ENCODE results near the gene TRIM3.

Gene TRIM3

DNA sequence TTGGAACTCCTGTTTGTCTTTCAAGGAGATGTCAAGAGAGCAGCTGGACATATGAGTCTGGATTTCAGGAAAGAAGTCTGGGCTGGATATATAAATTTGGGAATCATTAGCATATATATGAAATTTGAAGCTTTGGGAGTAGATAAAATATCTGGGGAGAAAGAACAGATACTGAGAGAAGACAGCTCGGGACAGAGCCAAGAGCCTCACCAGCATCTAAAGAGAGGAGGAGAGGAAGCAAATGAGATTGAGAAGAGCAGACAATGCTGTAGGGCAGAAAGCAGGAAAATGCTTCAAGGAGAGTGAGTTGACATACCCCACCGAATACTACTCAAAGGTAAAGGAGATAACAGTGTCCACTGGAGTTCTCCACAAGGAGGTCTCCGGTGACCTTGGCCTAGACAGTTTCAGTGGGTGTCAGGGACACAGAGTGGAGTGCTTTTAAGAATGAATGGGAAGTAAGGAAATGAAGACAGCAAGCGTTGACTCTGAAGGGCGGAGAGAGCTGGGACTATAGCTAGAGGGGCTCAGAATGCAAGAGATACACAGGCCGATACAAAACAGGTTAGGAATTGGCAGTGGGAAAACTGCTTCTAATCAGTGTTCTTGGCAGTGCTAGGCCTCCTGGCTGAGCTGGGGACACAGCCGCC lies 55.7 kb downstream of the TRIM3 start (continued):
- TF ChIP-seq ARNTL (CRISPR knock-in tag; IDR thresholded peaks at IDR 0.05; ENCODE audit: borderline replicate concordance, low read depth) (no peak), CSDC2 (CRISPR knock-in tag; IDR thresholded peaks at IDR 0.05) (no peak)

DNA sequence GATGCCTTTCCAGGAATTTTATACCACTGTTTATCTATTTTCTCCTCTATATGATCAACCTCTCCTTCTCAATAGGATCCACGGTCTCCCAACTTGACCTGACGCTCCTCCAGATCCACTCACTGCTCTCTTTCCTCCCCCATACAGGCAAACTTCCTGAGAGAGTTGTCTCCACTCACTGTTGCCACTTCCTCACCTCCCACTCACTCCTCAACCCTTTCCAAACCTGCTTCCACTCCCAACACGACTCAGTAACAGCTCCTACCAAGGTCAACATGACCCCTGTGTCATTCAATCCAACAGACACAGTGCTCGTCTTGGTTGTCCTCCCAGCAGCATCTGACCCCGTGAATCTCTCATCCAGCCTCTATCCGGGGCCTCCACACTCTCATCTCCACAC lies 57.9 kb downstream of the TRIM3 start:
- no peak for TF ChIP-seq ISL1 (CRISPR knock-in tag; IDR thresholded peaks at IDR 0.05)
- TF ChIP-seq ZFP30 (CRISPR knock-in tag; IDR thresholded peaks at IDR 0.05): no peak
- TF ChIP-seq, protein P1, sequence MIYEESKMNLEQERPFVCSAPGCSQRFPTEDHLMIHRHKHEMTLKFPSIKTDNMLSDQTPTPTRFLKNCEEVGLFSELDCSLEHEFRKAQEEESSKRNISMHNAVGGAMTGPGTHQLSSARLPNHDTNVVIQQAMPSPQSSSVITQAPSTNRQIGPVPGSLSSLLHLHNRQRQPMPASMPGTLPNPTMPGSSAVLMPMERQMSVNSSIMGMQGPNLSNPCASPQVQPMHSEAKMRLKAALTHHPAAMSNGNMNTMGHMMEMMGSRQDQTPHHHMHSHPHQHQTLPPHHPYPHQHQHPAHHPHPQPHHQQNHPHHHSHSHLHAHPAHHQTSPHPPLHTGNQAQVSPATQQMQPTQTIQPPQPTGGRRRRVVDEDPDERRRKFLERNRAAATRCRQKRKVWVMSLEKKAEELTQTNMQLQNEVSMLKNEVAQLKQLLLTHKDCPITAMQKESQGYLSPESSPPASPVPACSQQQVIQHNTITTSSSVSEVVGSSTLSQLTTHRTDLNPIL (CRISPR knock-in tag; IDR thresholded peaks at IDR 0.05; ENCODE audit: low read depth): no peak
- TF ChIP-seq ZNF565 (CRISPR knock-in tag; conservative IDR thresholded peaks at IDR 0.05; ENCODE audit: low read depth): no peak
- TF ChIP-seq, protein P2, sequence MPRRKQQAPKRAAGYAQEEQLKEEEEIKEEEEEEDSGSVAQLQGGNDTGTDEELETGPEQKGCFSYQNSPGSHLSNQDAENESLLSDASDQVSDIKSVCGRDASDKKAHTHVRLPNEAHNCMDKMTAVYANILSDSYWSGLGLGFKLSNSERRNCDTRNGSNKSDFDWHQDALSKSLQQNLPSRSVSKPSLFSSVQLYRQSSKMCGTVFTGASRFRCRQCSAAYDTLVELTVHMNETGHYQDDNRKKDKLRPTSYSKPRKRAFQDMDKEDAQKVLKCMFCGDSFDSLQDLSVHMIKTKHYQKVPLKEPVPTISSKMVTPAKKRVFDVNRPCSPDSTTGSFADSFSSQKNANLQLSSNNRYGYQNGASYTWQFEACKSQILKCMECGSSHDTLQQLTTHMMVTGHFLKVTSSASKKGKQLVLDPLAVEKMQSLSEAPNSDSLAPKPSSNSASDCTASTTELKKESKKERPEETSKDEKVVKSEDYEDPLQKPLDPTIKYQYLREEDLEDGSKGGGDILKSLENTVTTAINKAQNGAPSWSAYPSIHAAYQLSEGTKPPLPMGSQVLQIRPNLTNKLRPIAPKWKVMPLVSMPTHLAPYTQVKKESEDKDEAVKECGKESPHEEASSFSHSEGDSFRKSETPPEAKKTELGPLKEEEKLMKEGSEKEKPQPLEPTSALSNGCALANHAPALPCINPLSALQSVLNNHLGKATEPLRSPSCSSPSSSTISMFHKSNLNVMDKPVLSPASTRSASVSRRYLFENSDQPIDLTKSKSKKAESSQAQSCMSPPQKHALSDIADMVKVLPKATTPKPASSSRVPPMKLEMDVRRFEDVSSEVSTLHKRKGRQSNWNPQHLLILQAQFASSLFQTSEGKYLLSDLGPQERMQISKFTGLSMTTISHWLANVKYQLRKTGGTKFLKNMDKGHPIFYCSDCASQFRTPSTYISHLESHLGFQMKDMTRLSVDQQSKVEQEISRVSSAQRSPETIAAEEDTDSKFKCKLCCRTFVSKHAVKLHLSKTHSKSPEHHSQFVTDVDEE (CRISPR knock-in tag; IDR thresholded peaks at IDR 0.05): no peak
- no peak for TF ChIP-seq PPARA (CRISPR knock-in tag; IDR thresholded peaks at IDR 0.05; ENCODE audit: borderline replicate concordance)
- no peak for TF ChIP-seq CSDC2 (CRISPR knock-in tag; IDR thresholded peaks at IDR 0.05)
- TF ChIP-seq BACH2 (CRISPR knock-in tag; IDR thresholded peaks at IDR 0.05; ENCODE audit: borderline replicate concordance): no peak
- TF ChIP-seq GLIS3 (CRISPR knock-in tag; IDR thresholded peaks at IDR 0.05): no peak
- no peak for TF ChIP-seq RARB (CRISPR knock-in tag; IDR thresholded peaks at IDR 0.05)
- no peak for TF ChIP-seq ZFP3 (CRISPR knock-in tag; IDR thresholded peaks at IDR 0.05)
- TF ChIP-seq ZC3H10 (CRISPR knock-in tag; IDR thresholded peaks at IDR 0.05): no peak
- TF ChIP-seq ZNF70 (CRISPR knock-in tag; IDR thresholded peaks at IDR 0.05): no peak
- TF ChIP-seq OSR1 (CRISPR knock-in tag; IDR thresholded peaks at IDR 0.05): no peak
- TF ChIP-seq TCF4 (CRISPR knock-in tag; IDR thresholded peaks at IDR 0.05; ENCODE audit: borderline replicate concordance): no peak
- TF ChIP-seq, protein P3, sequence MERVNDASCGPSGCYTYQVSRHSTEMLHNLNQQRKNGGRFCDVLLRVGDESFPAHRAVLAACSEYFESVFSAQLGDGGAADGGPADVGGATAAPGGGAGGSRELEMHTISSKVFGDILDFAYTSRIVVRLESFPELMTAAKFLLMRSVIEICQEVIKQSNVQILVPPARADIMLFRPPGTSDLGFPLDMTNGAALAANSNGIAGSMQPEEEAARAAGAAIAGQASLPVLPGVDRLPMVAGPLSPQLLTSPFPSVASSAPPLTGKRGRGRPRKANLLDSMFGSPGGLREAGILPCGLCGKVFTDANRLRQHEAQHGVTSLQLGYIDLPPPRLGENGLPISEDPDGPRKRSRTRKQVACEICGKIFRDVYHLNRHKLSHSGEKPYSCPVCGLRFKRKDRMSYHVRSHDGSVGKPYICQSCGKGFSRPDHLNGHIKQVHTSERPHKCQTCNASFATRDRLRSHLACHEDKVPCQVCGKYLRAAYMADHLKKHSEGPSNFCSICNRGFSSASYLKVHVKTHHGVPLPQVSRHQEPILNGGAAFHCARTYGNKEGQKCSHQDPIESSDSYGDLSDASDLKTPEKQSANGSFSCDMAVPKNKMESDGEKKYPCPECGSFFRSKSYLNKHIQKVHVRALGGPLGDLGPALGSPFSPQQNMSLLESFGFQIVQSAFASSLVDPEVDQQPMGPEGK (CRISPR knock-in tag; IDR thresholded peaks at IDR 0.05; ENCODE audit: borderline replicate concordance): no peak
- TF ChIP-seq ARNTL (CRISPR knock-in tag; IDR thresholded peaks at IDR 0.05; ENCODE audit: borderline replicate concordance, low read depth): no peak
- TF ChIP-seq, protein P4, sequence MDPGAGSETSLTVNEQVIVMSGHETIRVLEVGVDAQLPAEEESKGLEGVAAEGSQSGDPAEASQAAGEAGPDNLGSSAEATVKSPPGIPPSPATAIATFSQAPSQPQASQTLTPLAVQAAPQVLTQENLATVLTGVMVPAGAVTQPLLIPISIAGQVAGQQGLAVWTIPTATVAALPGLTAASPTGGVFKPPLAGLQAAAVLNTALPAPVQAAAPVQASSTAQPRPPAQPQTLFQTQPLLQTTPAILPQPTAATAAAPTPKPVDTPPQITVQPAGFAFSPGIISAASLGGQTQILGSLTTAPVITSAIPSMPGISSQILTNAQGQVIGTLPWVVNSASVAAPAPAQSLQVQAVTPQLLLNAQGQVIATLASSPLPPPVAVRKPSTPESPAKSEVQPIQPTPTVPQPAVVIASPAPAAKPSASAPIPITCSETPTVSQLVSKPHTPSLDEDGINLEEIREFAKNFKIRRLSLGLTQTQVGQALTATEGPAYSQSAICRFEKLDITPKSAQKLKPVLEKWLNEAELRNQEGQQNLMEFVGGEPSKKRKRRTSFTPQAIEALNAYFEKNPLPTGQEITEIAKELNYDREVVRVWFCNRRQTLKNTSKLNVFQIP (CRISPR knock-in tag; IDR thresholded peaks at IDR 0.05; ENCODE audit: borderline replicate concordance, low read depth): no peak
- no peak for TF ChIP-seq ESRRG (CRISPR knock-in tag; IDR thresholded peaks at IDR 0.05)
- no peak for ATAC-seq

DNA sequence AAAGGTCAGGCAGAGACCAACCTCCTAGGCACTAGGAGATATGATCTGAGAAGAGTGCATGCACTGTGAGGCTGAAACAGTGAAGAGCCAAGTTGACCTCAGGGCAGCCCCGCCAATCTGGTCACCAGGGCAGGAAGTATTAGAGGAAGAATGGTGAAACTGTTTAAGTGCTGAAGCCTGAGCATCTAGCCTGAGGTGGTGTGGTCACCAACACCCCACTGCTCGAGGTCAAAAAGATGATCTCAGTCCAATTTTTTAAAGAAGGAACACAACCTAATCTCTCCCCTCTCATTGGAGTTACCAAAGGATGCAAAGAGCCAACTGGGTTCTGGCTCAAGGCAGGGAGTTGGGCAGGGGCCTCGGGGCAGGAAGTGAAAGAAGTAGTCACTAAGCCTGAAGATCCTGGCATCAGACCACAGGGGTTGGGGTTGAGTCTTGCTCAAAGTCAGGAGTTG lies 58.8 kb downstream of the TRIM3 start:
- no peak for TF ChIP-seq ZC3H10 (CRISPR knock-in tag; IDR thresholded peaks at IDR 0.05)
- no peak for TF ChIP-seq ESRRG (CRISPR knock-in tag; IDR thresholded peaks at IDR 0.05)
- no peak for TF ChIP-seq ZFP30 (CRISPR knock-in tag; IDR thresholded peaks at IDR 0.05)
- no peak for TF ChIP-seq OSR1 (CRISPR knock-in tag; IDR thresholded peaks at IDR 0.05)
- TF ChIP-seq ZFP3 (CRISPR knock-in tag; IDR thresholded peaks at IDR 0.05): no peak
- TF ChIP-seq GLIS3 (CRISPR knock-in tag; IDR thresholded peaks at IDR 0.05): no peak
- TF ChIP-seq TOX (CRISPR knock-in tag; IDR thresholded peaks at IDR 0.05; ENCODE audit: borderline replicate concordance): no peak
- TF ChIP-seq ZNF8 (CRISPR knock-in tag; IDR thresholded peaks at IDR 0.05): no peak
- TF ChIP-seq, protein P1 (CRISPR knock-in tag; IDR thresholded peaks at IDR 0.05; ENCODE audit: low read depth): no peak
- no peak for TF ChIP-seq ISL1 (CRISPR knock-in tag; IDR thresholded peaks at IDR 0.05)
- no peak for TF ChIP-seq ZNF565 (CRISPR knock-in tag; conservative IDR thresholded peaks at IDR 0.05; ENCODE audit: low read depth)
- TF ChIP-seq, protein P2 (CRISPR knock-in tag; IDR thresholded peaks at IDR 0.05): no peak
- TF ChIP-seq, protein P3 (CRISPR knock-in tag; IDR thresholded peaks at IDR 0.05; ENCODE audit: borderline replicate concordance): no peak
- no peak for TF ChIP-seq BACH2 (CRISPR knock-in tag; IDR thresholded peaks at IDR 0.05; ENCODE audit: borderline replicate concordance)
- no peak for ATAC-seq

Data from SK-N-SH treated with all-trans-retinoic acid at 6 μM for 48 hours (cell line).